ENCODE data around the gene MYO5A.

MYO5A gene

DNA sequence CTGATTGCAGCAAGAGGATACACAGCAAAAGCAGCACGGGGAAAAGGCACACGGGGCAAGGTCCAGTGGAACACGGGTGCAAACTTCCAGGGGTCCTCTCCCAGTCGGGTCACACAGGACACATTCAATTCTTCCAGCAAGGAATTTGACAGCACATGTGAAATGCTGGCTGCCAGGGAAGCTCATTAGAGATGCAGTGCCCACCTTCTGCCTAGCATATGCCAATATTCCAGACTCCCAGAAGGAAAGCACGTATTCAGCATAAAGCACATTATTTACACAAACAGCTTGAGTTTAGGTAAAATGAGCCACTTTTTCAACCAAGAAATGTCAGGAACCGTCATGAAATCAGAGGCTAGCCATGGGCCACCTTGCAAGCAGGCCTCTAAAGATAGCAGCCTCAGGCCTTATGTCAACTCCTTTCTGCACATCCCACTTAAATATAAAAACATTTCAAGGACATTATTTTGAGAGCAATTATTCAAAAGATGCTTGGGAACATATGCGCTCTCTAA, 252.4 kb downstream of the MYO5A start:
- no peak for FAIRE-seq
- no peak for DNase-seq (ENCODE audit: insufficient read length, low spot score)

DNA sequence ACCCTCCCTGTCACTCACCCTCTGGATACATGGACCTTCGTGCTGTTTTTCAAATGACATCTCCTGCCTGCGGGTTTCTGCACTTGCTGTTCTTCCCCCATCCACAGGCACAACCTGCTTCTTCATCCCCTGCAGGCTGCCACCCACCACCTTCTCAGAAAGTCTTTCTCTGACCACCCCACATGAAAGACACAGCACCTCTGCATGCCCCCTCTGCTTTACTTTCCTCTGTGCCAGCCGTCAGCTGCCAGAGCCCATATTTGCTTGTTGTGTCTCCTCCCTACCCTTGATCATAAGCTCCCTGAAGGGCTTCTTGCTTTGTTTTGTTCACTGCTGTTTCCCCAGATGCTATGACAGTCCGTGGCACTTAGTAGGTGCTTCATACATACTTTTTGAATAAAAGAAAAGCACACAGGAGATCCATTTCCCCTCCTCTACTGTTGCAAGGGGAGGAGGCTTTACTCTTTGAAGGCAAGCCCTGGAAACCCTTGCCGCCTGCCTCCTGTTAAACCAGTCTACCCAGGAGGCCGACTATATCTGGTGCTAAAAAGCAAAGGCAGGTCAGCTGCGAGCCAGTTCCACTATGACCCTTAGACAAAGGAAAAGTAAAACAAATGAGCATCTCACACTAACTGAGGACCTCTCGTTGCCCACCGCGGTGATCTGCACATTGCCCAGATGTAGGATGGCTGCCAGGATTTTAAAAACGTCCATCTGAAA, 265.0 kb downstream of the MYO5A start:
- FAIRE-seq (no peak), DNase-seq (ENCODE audit: insufficient read length, low spot score) (no peak)

DNA sequence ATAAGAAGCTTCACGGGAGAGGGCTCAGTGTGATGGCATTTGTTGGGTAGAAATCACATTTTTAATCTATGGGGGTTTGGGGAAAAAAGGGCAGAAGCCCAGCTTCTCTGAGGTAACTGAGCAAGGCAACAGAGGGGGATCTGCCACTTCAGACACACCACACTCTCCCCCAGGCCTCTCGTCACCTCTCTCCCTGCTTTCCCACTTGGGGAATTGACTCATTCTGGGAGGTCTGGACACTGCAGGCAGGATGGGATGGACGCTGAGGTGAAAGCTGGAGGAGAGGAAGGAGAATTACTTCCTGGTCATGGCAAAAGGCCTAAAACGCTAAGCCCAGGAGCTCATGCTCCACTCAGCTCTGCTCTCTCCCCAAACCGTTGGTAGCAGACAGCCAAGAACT, 266.3 kb downstream of the MYO5A start:
- DNase-seq (ENCODE audit: insufficient read length, low spot score) (no peak), FAIRE-seq (peak; percentile 38)

DNA sequence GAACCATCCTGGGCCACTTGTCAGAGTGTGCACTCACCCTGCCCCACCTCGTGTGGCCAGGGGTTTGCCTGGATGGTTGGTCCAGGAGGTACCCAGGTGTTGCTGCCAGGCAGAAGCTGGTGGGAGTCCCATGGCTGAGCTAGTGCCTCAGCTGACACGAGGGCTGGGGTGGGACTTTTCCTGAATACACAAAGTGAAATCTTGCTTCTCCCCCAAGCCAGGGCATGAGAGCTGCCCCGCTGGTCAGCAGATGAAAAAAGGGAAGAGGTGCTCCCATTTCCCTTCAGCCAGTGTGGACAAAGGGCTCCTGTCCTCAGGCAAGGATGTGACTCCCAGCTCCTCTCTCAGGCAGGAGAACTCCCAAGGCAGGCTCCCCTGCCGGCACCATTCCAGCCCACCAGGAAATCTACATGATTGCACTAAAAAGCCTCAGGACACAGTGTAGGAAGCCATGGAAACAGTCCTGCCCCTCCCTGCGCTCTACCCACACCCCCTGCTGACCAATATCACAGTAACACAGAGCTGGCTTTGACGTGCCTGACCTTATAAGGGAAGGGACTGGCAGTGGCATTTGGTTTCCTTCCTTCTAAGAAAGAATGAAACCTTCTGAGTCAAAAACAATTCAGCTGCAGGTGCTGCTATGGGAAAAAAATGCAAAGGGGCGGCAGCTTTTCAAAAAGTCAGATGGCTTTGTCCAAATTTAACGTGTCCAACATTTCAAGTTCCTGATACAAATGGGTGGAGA, 267.0 kb downstream of the MYO5A start:
- DNase-seq (ENCODE audit: insufficient read length, low spot score) (peak; percentile 71), FAIRE-seq (peak; percentile 42)

DNA sequence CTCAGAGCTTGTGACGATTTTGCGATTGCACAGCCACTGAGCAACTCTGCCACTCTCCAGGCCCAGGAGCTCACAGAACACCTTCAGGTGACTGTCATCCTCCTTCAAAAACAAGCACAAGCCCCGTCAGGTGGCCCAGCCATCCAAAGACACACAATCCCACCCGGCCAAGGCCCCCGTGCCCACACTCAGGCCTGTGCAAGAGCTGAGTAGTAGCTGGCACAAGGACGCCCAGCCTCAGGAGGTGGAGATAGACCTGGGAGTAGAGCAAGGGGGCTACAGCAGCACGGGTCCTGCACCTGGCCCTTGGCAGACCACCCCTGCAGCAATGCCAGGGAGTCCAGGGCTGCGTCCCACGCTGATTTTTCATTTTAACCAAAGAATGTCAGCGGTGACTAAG, 267.7 kb downstream of the MYO5A start:
- DNase-seq (ENCODE audit: insufficient read length, low spot score) (no peak), FAIRE-seq (no peak)

DNA sequence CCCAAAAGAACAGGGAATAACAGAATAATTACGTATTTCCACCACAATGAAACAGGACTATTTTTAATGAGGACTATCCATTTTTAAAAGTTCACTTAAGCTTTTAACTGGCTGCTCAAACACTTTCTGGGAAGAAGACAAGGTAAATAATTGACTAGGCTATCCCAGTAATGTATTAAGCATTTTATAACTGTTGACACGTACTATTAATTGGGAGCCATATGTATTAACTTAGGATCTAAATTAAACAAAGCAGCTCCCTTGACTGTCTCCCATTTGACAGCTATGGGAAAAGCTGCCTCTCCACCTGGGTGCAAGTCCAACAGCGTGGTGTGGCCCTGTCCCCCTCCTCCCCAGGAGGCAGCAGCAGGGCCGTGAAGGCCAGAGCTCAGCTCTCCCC, 269.2 kb downstream of the MYO5A start:
- DNase-seq (ENCODE audit: insufficient read length, low spot score) (no peak), FAIRE-seq (no peak)

DNA sequence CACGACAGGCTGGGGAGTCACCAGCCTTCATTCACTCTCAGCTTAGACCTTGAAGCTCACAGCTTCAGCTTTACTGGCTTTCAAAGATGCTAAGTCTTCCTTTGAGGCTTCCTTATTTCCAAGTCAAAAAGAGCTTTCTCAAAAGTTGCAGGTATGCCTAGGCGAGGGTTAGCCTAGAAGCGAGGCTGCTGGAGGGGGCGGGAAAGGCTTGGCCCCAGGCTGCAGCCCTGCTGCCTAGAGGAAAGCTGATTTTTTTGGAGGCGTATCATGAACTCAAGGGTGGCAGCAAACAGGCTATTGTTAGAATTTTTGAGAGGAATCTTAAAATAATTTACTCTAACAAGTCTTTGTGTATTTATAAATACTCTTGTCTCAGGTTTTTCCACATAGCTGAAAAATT, 270.2 kb downstream of the MYO5A start:
- DNase-seq (ENCODE audit: insufficient read length, low spot score) (no peak), FAIRE-seq (no peak)

DNA sequence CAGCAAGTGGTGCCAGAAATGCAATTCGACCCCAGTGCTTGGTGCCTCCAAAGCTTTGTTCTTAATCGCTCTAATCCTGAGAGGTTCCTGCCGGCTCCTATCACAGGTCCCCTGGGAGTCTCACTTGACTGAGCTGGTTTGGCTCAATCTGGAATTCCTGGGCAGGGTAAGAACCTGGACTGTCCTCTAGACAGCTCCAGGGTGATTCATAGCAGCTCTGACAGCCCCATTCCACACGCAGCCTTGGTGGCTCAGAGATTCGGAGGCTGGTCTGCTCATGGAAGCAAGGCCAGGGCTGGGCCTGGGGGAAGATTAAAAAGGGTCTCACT, 271.0 kb downstream of the MYO5A start:
- no peak for FAIRE-seq

More for the DNA sequence above, 271.0 kb downstream of the MYO5A start:
- DNase-seq (ENCODE audit: insufficient read length, low spot score): no peak

Data from HTR-8/SVneo (cell line).